Upper lobe of right lung (tissue), 1 donor: ENCODE measurements around the gene PPP2CA. TPM values are rescaled to one million over a fixed set of nuclear protein-coding genes. Genes with fewer than 3 reads are reported as not detected.

ENCODE experiments used
- ATAC-seq: fragments of 200-7000 bp; cut with Tn5 transposase; one replicate; pipeline ENCODE4 v1.9.1; 2020; ENCODE audit warnings: mild to moderate bottlenecking, moderate library complexity
- DNase-seq: peaks from one replicate; pipeline ENCODE4 v3.0.0-alpha.2; 2020
- H3K27ac ChIP-seq: fragments of 200-600 bp; one replicate; pipeline ENCODE4 v1.8.0; 2022
- H3K27me3 ChIP-seq: fragments of 200-600 bp; one replicate; pipeline ENCODE4 v1.8.0; 2022; ENCODE audit warnings: mild to moderate bottlenecking
- H3K36me3 ChIP-seq: fragments of 200-600 bp; one replicate; pipeline ENCODE4 v1.8.0; 2022
- H3K4me1 ChIP-seq: fragments of 200-600 bp; one replicate; pipeline ENCODE4 v1.8.0; 2022
- H3K4me3 ChIP-seq: fragments of 200-600 bp; one replicate; pipeline ENCODE4 v1.8.0; 2022; ENCODE audit warnings: mild to moderate bottlenecking
- H3K9me3 ChIP-seq: fragments of 200-600 bp; one replicate; pipeline ENCODE4 v1.8.0; 2022
- intact Hi-C: fragments of 100-400 bp; cut with DNase I; formaldehyde crosslinking; loops from one replicate; pipeline ENCODE4 v1.11.0; 2022
- total RNA-seq: library from RNA; stranded (reverse); fragmentation: NEBNext Ultra II Directional; extraction: Animal tissue kit (Norgen Biotek cat#: 25700); gene quantifications from one replicate; pipeline ENCODE4 v1.2.1, GENCODE V29; 2021
- TF ChIP-seq, protein P1 (sequence below): fragments of 200-600 bp; IDR thresholded peaks from one replicate; pipeline ENCODE4 v1.8.0; 2022; ENCODE audit warnings: antibody characterized with exemption
- donor health status: DM: no; HTN: yes; CAD: no; lungs with severe emphysema.

PPP2CA gene
- total RNA-seq, 1 donor from 2014 or later, result 108 TPM

DNA sequence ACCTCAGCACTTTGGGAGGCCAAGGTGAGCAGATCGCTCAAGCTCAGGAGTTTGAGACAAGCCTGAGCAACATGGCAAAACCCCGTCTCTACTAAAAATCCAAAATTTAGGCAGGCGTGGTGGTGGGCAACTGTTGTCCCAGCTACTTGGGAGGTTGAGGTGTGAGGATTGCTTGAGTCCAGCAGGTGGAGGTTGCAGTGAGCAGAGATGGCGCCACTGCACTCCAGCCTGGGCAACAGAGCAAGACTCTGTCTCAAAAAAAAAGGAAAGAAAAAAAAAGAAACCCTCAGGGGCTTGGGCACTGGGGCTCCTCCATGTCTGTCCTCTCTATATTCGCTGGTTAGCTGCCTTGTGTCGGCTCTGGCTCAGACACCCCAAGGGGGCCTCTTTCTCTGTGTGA, 10.9 kb upstream of the PPP2CA start:
- ATAC-seq, result no peak
- DNase-seq, result no peak
- TF ChIP-seq, protein P1, sequence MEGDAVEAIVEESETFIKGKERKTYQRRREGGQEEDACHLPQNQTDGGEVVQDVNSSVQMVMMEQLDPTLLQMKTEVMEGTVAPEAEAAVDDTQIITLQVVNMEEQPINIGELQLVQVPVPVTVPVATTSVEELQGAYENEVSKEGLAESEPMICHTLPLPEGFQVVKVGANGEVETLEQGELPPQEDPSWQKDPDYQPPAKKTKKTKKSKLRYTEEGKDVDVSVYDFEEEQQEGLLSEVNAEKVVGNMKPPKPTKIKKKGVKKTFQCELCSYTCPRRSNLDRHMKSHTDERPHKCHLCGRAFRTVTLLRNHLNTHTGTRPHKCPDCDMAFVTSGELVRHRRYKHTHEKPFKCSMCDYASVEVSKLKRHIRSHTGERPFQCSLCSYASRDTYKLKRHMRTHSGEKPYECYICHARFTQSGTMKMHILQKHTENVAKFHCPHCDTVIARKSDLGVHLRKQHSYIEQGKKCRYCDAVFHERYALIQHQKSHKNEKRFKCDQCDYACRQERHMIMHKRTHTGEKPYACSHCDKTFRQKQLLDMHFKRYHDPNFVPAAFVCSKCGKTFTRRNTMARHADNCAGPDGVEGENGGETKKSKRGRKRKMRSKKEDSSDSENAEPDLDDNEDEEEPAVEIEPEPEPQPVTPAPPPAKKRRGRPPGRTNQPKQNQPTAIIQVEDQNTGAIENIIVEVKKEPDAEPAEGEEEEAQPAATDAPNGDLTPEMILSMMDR, result no peak
- no peak overlapping the region for H3K4me3 ChIP-seq
- H3K4me1 ChIP-seq, result peaks cover 7% of the 10 kb centered on the region
- H3K36me3 ChIP-seq, result no peaks in the 10 kb centered on the region
- intact Hi-C loops, result no loop called here
- H3K27ac ChIP-seq, result no peak overlapping the region
- H3K9me3 ChIP-seq, result no peaks in the 10 kb centered on the region
- no peaks in the 10 kb centered on the region for H3K27me3 ChIP-seq

DNA sequence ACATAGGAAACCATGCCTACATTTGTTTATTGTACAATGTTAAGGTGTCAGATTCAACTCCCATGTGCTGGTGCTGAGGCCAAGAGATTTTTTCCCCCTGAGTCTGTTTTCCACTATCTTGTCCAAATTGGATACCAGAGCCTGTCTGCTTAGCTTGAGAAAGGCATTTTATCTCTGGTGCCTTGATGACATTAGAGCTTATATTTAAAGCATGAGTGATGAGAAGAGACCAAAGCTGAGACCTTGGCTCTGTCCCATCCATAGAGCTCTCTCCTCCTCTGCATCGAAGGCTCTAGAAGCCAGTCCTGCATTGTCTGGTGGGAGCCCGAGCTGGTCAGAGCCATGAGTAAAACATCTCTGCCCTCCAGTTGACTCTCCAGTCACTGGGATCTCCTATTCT, 10.4 kb upstream of the PPP2CA start:
- TF ChIP-seq, protein P1, result no peak
- DNase-seq, result no peak
- peaks cover 7% of the 10 kb centered on the region for H3K4me1 ChIP-seq
- no peaks in the 10 kb centered on the region for H3K27me3 ChIP-seq
- no peak overlapping the region for H3K27ac ChIP-seq
- no peak overlapping the region for H3K4me3 ChIP-seq
- intact Hi-C loops, result no loop called here
- no peaks in the 10 kb centered on the region for H3K9me3 ChIP-seq
- no peaks in the 10 kb centered on the region for H3K36me3 ChIP-seq
- no peak for ATAC-seq

DNA sequence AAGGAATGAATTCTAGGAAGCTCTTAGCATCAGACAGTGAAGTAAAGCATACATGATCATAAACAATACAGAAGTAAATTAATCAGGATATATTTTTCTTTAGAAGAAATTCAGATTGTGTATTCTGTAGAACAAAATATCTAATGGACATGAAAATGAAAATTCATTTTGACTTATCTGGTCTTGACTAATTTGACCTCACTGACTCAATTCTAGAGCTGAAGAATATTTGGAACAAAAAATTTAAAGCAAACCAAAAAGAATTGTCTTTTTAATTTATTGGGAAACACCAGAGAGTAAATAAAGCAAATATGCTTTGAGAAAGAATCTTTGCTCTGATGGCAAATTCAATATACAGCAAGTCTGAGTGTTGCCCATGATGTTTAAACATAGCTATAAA, 2.8 kb upstream of the PPP2CA start:
- peaks cover 8% of the 10 kb centered on the region for H3K4me1 ChIP-seq
- TF ChIP-seq, protein P1, result no peak
- no peaks in the 10 kb centered on the region for H3K36me3 ChIP-seq
- no peak for DNase-seq
- no peak overlapping the region for H3K27ac ChIP-seq
- intact Hi-C loops, result no loop called here
- no peaks in the 10 kb centered on the region for H3K27me3 ChIP-seq
- H3K4me3 ChIP-seq, result no peak overlapping the region
- ATAC-seq, result no peak
- no peaks in the 10 kb centered on the region for H3K9me3 ChIP-seq

DNA sequence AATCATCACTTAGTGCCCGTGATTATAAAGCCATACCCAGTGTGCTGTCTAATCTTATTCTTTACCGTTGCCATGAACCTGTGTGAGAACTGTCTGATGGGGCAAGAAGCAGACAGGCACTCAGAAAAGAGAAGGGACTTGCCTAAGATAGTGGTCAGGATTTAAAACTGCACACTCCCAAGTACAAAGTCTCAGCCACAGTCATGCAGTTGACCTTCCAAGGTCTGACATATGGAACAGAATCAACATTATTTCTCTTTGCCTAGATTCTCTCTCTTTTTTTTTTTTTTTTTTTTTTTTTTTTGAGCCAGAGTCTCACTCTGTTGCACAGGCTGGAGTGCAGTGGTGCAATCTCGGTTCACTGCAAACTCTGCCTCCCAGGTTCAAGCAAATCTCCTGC, 1.9 kb upstream of the PPP2CA start:
- Histone ChIP-seq H3K9me3 (no peaks in the 10 kb centered on the region), H3K4me3 (no peak overlapping the region), H3K27ac (no peak overlapping the region), H3K27me3 (no peaks in the 10 kb centered on the region), H3K4me1 (peaks cover 17% of the 10 kb centered on the region), H3K36me3 (no peaks in the 10 kb centered on the region)
- TF ChIP-seq, protein P1, result no peak
- ATAC-seq (no peak), DNase-seq (no peak)
- intact Hi-C loops, result no loop called here

DNA sequence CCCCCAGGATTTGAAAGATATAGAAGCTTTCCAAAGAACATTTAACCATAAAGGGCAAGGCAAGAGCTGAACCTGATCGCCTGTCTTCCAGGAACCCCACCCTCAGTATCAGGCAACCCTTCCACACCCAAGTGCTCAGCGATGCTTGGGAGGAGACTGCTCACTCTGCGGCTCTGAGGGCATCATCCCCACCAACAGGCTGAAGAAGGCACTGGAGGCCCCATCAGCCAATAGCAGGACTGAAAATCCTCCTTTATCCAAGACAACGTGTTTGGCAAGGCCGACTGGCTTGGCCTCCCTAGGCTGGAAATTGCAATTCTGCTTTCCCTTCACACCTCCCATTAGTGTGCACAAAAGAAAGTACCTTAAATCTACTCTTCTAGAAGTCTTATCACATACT, 1.4 kb upstream of the PPP2CA start:
- Histone ChIP-seq H3K9me3 (no peaks in the 10 kb centered on the region), H3K27ac (peak overlapping the region; percentile 99), H3K4me3 (peak overlapping the region; percentile 98), H3K27me3 (no peaks in the 10 kb centered on the region), H3K4me1 (peaks cover 22% of the 10 kb centered on the region), H3K36me3 (no peaks in the 10 kb centered on the region)
- ATAC-seq, result no peak
- intact Hi-C loops, result no loop called here
- DNase-seq, result no peak
- TF ChIP-seq, protein P1, result no peak
